NCI-H2171 treated with DMSO at 0.1 percent for 48 hours (cell line): ENCODE data around the gene BTBD10.

ENCODE experiments used
- DNase-seq: peaks from one replicate; lab custom pipeline; 2025; lab: John Stamatoyannopoulos, UW

Gene BTBD10

DNA sequence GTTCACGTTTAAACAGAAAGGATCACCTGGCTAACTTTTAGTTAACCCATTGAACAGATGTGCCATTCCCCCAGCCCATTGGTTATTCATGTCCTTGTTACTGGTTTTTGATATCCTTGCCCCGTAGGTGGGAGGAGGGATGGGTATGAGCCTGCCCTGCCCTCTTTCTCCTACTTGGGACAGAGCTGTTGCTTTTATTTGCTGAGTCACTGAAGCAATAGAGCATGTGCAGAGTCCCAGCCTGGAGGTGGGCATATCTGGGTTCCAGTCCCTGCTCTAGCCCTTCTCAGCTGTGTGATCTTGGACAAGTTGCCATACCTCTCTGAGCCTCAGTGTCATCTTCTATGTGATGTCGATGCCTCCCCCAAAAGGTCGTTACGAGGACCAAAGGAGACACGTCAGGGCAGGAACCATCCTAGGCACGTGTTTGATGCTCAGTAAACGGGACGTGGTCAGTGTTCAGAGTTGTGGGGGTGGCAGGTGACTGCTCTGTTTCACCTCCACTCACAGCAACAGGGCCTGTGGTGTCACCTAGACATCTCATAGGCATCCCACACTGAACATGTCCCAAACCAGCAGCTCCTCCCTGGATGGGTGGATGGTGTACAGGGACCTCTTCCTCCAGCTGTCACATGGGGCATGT, 124.5 kb downstream of the BTBD10 start:
- DNase-seq = no peak

DNA sequence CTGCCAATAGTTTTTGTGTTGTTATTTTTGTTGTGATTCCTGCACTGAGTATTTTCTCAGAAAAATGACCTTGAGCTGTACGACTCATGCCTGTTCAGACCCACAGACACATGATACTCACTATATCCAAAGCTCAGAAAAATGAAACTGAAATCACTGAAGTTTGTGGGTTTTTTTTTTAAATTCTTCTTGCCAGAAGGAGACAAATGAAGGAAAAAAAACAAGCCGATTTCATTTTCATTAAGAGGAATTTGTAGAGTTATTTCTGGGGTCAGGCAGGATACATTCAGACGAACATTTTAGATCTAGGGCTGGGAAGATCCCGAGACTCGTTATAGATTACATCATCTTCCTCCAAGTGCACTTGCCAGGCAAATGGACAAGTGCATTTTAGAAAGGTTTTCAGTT, 125.0 kb downstream of the BTBD10 start:
- DNase-seq = no peak
